Skeletal muscle satellite cell (primary cell): Measurements from ENCODE around the gene XCL1. TPM values are rescaled to one million over a fixed set of nuclear protein-coding genes. Genes with fewer than 3 reads are reported as not detected.
"Not testable (repeated sequence)": the region's sequence is repeated elsewhere in the genome, so short reads cannot be mapped to it uniquely, and the experiment has no call there.

Experiments
- H3K27me3 ChIP-seq: 2 replicates; pipeline ENCODE4 v1.7.0; 2013; ENCODE audit warnings: low read length; ENCODE audit not compliant: control insufficient read depth, insufficient read depth
- H3K36me3 ChIP-seq: 2 replicates; pipeline ENCODE4 v1.7.0; 2013; ENCODE audit warnings: mild to moderate bottlenecking, control low read depth, low read length; ENCODE audit not compliant: insufficient read depth
- H3K4me1 ChIP-seq: 2 replicates; pipeline ENCODE4 v1.7.0; 2013; ENCODE audit warnings: low read length; ENCODE audit not compliant: control insufficient read depth, insufficient read depth
- H3K4me2 ChIP-seq: 2 replicates; pipeline ENCODE4 v1.7.0; 2013; ENCODE audit warnings: mild to moderate bottlenecking, low read length
- H3K4me3 ChIP-seq: 2 replicates; pipeline ENCODE4 v1.7.0; 2013; ENCODE audit warnings: low read length
- H3K9ac ChIP-seq: 2 replicates; pipeline ENCODE4 v1.7.0; 2013; ENCODE audit warnings: mild to moderate bottlenecking, low read depth, low read length, moderate library complexity
- H3K9me3 ChIP-seq: replicated peaks from 2 replicates; pipeline ENCODE4 v1.7.0; 2013; ENCODE audit warnings: mild to moderate bottlenecking, control low read depth, low read length
- total RNA-seq: library from RNA; depleted of rRNA; stranded (reverse); fragments of >200 nt; gene quantifications from 2 replicates; pipeline ENCODE4 v1.2.3, GENCODE V29; 2012; rRNA removed

XCL1 gene
- not detected in 2 replicates for total RNA-seq

GRCh38 chr1:168576245-168576688 is at the start of gene XCL1:
Gene XCL1 (plus strand): TSS chr1:168576605. CDS start chr1:168576638, 33 bp downstream.
- H3K4me3 ChIP-seq, H3K36me3 ChIP-seq, H3K9me3 ChIP-seq, H3K4me1 ChIP-seq, H3K9ac ChIP-seq, H3K4me2 ChIP-seq: not testable (repeated sequence)
- H3K27me3 ChIP-seq = peaks cover 11% of the 10 kb centered on the region

GRCh38 chr1:168529518-168529917 is 46.9 kb upstream of the XCL1 start:
- H3K4me1 ChIP-seq = no peaks in the 10 kb centered on the region
- no peak overlapping the region for H3K4me2 ChIP-seq
- no peaks in the 10 kb centered on the region for H3K27me3 ChIP-seq
- H3K9me3 ChIP-seq = no peaks in the 10 kb centered on the region
- H3K9ac ChIP-seq = no peak overlapping the region
- no peaks in the 10 kb centered on the region for H3K36me3 ChIP-seq
- H3K4me3 ChIP-seq = no peak overlapping the region

- no peaks in the 10 kb centered on the region for H3K9me3 ChIP-seq
Measured at GRCh38 chr1:168531615-168532345, 44.6 kb upstream of the XCL1 start.

GRCh38 chr1:168535536-168535935 is 40.9 kb upstream of the XCL1 start:
- no peaks in the 10 kb centered on the region for H3K9me3 ChIP-seq
- no peak overlapping the region for H3K4me3 ChIP-seq
- no peaks in the 10 kb centered on the region for H3K36me3 ChIP-seq
- H3K4me1 ChIP-seq = no peaks in the 10 kb centered on the region
- H3K9ac ChIP-seq = no peak overlapping the region
- no peak overlapping the region for H3K4me2 ChIP-seq
- H3K27me3 ChIP-seq = peaks cover 3% of the 10 kb centered on the region

More at GRCh38 chr1:168531615-168532345, 44.6 kb upstream of the XCL1 start:
- no peak overlapping the region for H3K4me3 ChIP-seq
- no peaks in the 10 kb centered on the region for H3K36me3 ChIP-seq
- peaks cover 2% of the 10 kb centered on the region for H3K27me3 ChIP-seq
- no peaks in the 10 kb centered on the region for H3K4me1 ChIP-seq
- no peak overlapping the region for H3K9ac ChIP-seq
- H3K4me2 ChIP-seq = no peak overlapping the region

- not testable (repeated sequence) for H3K9ac ChIP-seq, H3K36me3 ChIP-seq, H3K4me3 ChIP-seq, H3K4me2 ChIP-seq, H3K27me3 ChIP-seq, H3K4me1 ChIP-seq, H3K9me3 ChIP-seq
Measured at GRCh38 chr1:168540798-168541197, 35.6 kb upstream of the XCL1 start.

- H3K36me3 ChIP-seq, H3K9me3 ChIP-seq, H3K4me3 ChIP-seq, H3K27me3 ChIP-seq, H3K4me2 ChIP-seq, H3K4me1 ChIP-seq, H3K9ac ChIP-seq: not testable (repeated sequence)
Measured at GRCh38 chr1:168542978-168543377, 33.4 kb upstream of the XCL1 start.

- H3K4me3 ChIP-seq, H3K9me3 ChIP-seq, H3K27me3 ChIP-seq, H3K36me3 ChIP-seq, H3K9ac ChIP-seq, H3K4me1 ChIP-seq, H3K4me2 ChIP-seq: not testable (repeated sequence)
Measured at GRCh38 chr1:168543840-168544498, 32.4 kb upstream of the XCL1 start, which contains the start of gene XCL2. Gene XCL2 (minus strand): TSS chr1:168543997. CDS start chr1:168543964, 33 bp downstream.

- H3K4me1 ChIP-seq, H3K9me3 ChIP-seq, H3K4me3 ChIP-seq, H3K27me3 ChIP-seq, H3K4me2 ChIP-seq, H3K9ac ChIP-seq, H3K36me3 ChIP-seq: not testable (repeated sequence)
Measured at GRCh38 chr1:168545678-168546552, 30.5 kb upstream of the XCL1 start.

- not testable (repeated sequence) for H3K9ac ChIP-seq, H3K4me1 ChIP-seq, H3K4me2 ChIP-seq, H3K4me3 ChIP-seq, H3K9me3 ChIP-seq, H3K27me3 ChIP-seq, H3K36me3 ChIP-seq
Measured at GRCh38 chr1:168546553-168546895, 29.9 kb upstream of the XCL1 start.

GRCh38 chr1:168550971-168551370 is 25.4 kb upstream of the XCL1 start:
- Histone ChIP-seq H3K4me2 (no peak overlapping the region), H3K4me3 (no peak overlapping the region), H3K9ac (no peak overlapping the region), H3K4me1 (no peaks in the 10 kb centered on the region), H3K9me3 (no peaks in the 10 kb centered on the region), H3K36me3 (no peaks in the 10 kb centered on the region), H3K27me3 (no peaks in the 10 kb centered on the region)

GRCh38 chr1:168551688-168552087 is 24.7 kb upstream of the XCL1 start:
- Histone ChIP-seq H3K36me3 (no peaks in the 10 kb centered on the region), H3K27me3 (no peaks in the 10 kb centered on the region)

More at GRCh38 chr1:168551688-168552087, 24.7 kb upstream of the XCL1 start:
- Histone ChIP-seq H3K4me3 (no peak overlapping the region), H3K4me1 (no peaks in the 10 kb centered on the region), H3K9me3 (no peaks in the 10 kb centered on the region), H3K4me2 (no peak overlapping the region), H3K9ac (no peak overlapping the region)
